HG03045 (cell line): ENCODE data around the gene CDC5L.

Source experiments
- ATAC-seq: cut with Tn5 transposase; IDR thresholded peaks from one replicate; pipeline ENCODE4 v1.9.1; 2021; ENCODE audit warnings: mild to moderate bottlenecking, moderate library complexity; ENCODE audit not compliant: unreplicated experiment

The CDC5L gene

GRCh38 chr6:44451803-44452695 is 64.5 kb downstream of the CDC5L start:
- no peak for ATAC-seq

- ATAC-seq: no peak
Observed at GRCh38 chr6:44452725-44453124, 65.2 kb downstream of the CDC5L start.

- no peak for ATAC-seq
Observed at GRCh38 chr6:44453146-44453545, 65.6 kb downstream of the CDC5L start.

- ATAC-seq: no peak
Observed at GRCh38 chr6:44454198-44454597, 66.7 kb downstream of the CDC5L start.

- ATAC-seq: no peak
Observed at GRCh38 chr6:44456070-44456965, 68.8 kb downstream of the CDC5L start.

GRCh38 chr6:44456966-44457292 is 69.4 kb downstream of the CDC5L start:
- ATAC-seq: no peak

GRCh38 chr6:44457596-44457995 is 70.1 kb downstream of the CDC5L start:
- ATAC-seq: no peak

- no peak for ATAC-seq
Observed at GRCh38 chr6:44458551-44458950, 71.0 kb downstream of the CDC5L start.

- ATAC-seq: no peak
Observed at GRCh38 chr6:44462335-44462734, 74.8 kb downstream of the CDC5L start.

GRCh38 chr6:44462797-44463727 is 75.6 kb downstream of the CDC5L start:
- ATAC-seq: no peak

- ATAC-seq: no peak
Observed at GRCh38 chr6:44463728-44464450, 76.4 kb downstream of the CDC5L start.

GRCh38 chr6:44464527-44465310 is 77.2 kb downstream of the CDC5L start:
- no peak for ATAC-seq

- ATAC-seq: no peak
Observed at GRCh38 chr6:44466955-44467354, 79.4 kb downstream of the CDC5L start.

GRCh38 chr6:44468835-44469234 is 81.3 kb downstream of the CDC5L start:
- ATAC-seq: no peak

- ATAC-seq: no peak
Observed at GRCh38 chr6:44470115-44470464, 82.6 kb downstream of the CDC5L start.

GRCh38 chr6:44470746-44471145 is 83.2 kb downstream of the CDC5L start:
- ATAC-seq: no peak

- no peak for ATAC-seq
Observed at GRCh38 chr6:44471271-44471981, 83.9 kb downstream of the CDC5L start.

- no peak for ATAC-seq
Observed at GRCh38 chr6:44472250-44472945, 84.9 kb downstream of the CDC5L start.
